Endothelial cell of umbilical vein (primary cell): ENCODE results near the gene CBLN1. TPM values are rescaled to one million over a fixed set of nuclear protein-coding genes. Genes with fewer than 3 reads are reported as not detected.

Source experiments
- BruUV-seq: library from RNA; stranded (reverse); fragments of 400-500 nt; replicated peaks from 2 replicates; lab custom pipeline; 2021; lab: Mats Ljungman, UMichigan
- CTCF ChIA-PET: fragments of 300-600, 350-600 bp; sonication (Branson Sonifier 250); formaldehyde crosslinking; loops from one replicate; lab custom pipeline; 2021; ENCODE audit warnings: antibody characterized with exemption, inconsistent platforms; lab: Charles Lee
- POLR2A ChIA-PET: fragments of 300-600, 350-600 bp; sonication (Branson Sonifier 250); formaldehyde crosslinking; loops from one replicate; lab custom pipeline; 2021; ENCODE audit warnings: antibody characterized with exemption, inconsistent platforms; lab: Charles Lee
- DNase-seq: peaks from one replicate; pipeline ENCODE4 v3.0.0-alpha.2; 2011; ENCODE audit warnings: low read depth, low spot score
- FAIRE-seq: peaks from 2 replicates; lab custom pipeline; 2011; peaks lifted over from hg19 to GRCh38; lab: Jason Lieb, UNC
- H2AFZ ChIP-seq: 2 replicates; pipeline ENCODE4 v1.6.0; 2012; ENCODE audit warnings: low read depth, low read length, control low read depth, inconsistent platforms
- H3K27ac ChIP-seq: 2 replicates; pipeline ENCODE4 v1.5.1; 2011; ENCODE audit warnings: low read depth, mild to moderate bottlenecking, control low read depth, low read length, moderate library complexity; ENCODE audit not compliant: insufficient read depth
- H3K27me3 ChIP-seq, 2 experiments: 2 replicates each; pipeline versions ENCODE4 v1.6.0 to v1.6.1; 2011; ENCODE audit warnings: low read length in 2 of 2, mixed read lengths in 1 of 2; ENCODE audit not compliant: control insufficient read depth in 2 of 2, insufficient read depth in 2 of 2
- H3K36me3 ChIP-seq, 2 experiments: 2 replicates in 1 of 2; 3 replicates in 1 of 2; pipeline ENCODE4 v1.5.1; 2011; ENCODE audit warnings: low read length in 2 of 2, mild to moderate bottlenecking in 1 of 2, moderate library complexity in 1 of 2; ENCODE audit not compliant: control insufficient read depth in 2 of 2, insufficient read depth in 2 of 2; ENCODE audit errors: extremely low read depth in 1 of 2
- H3K4me1 ChIP-seq: 3 replicates; pipeline ENCODE4 v1.5.1; 2011; ENCODE audit warnings: mild to moderate bottlenecking, low read length; ENCODE audit not compliant: control insufficient read depth, insufficient read depth; ENCODE audit errors: extremely low read depth
- H3K4me2 ChIP-seq: 2 replicates; pipeline ENCODE4 v1.6.1; 2011; ENCODE audit warnings: low read length, control low read depth, mixed read lengths; ENCODE audit not compliant: insufficient read depth
- H3K4me3 ChIP-seq, 3 experiments: fragments of 200-600 bp in 1 of 3; sonication (generic), shearing (Covaris generic) in 1 of 3; replicated peaks in 1 of 3; 2 replicates each; pipeline ENCODE4 v1.5.1; 2011 to 2016; ENCODE audit warnings: control low read depth in 3 of 3, low read length in 3 of 3, mild to moderate bottlenecking in 2 of 3, inconsistent platforms in 1 of 3, low read depth in 1 of 3, moderate library complexity in 1 of 3; ENCODE audit not compliant: insufficient read depth in 1 of 3
- H3K79me2 ChIP-seq: 2 replicates; pipeline ENCODE4 v1.6.0; 2012; ENCODE audit warnings: low read length, inconsistent platforms; ENCODE audit not compliant: control insufficient read depth, insufficient read depth
- H3K9ac ChIP-seq: replicated peaks from 2 replicates; pipeline ENCODE3; 2011; ENCODE audit warnings: low read length, control low read depth; ENCODE audit not compliant: insufficient read depth; ENCODE audit errors: extremely low read depth
- H3K9me1 ChIP-seq: replicated peaks from 3 replicates; pipeline ENCODE4 v1.6.0; 2011; ENCODE audit warnings: mild to moderate bottlenecking, low read length; ENCODE audit not compliant: control insufficient read depth, insufficient read depth; ENCODE audit errors: extremely low read depth
- H3K9me3 ChIP-seq: replicated peaks from 2 replicates; pipeline ENCODE4 v1.5.1; 2012; ENCODE audit warnings: low read length, inconsistent platforms; ENCODE audit not compliant: control insufficient read depth, insufficient read depth
- H4K20me1 ChIP-seq: replicated peaks from 2 replicates; pipeline ENCODE3; 2011; ENCODE audit warnings: mild to moderate bottlenecking, low read length; ENCODE audit not compliant: control insufficient read depth, insufficient read depth; ENCODE audit errors: extremely low read depth
- EZH2 ChIP-seq: IDR thresholded peaks from 2 replicates; pipeline ENCODE4 v1.6.1; 2012; ENCODE audit warnings: borderline replicate concordance, low read depth, mild to moderate bottlenecking, moderate library complexity, low read length, inconsistent platforms; ENCODE audit not compliant: severe bottlenecking
- MAX ChIP-seq: IDR thresholded peaks from 2 replicates; pipeline ENCODE4 v1.6.1; 2011; ENCODE audit not compliant: insufficient read depth, insufficient read length
- MYC ChIP-seq: IDR thresholded peaks from one replicate; pipeline ENCODE4 v1.6.1; 2011; ENCODE audit warnings: mild to moderate bottlenecking, low read depth, low read length
- POLR2AphosphoS5 ChIP-seq: IDR thresholded peaks from 2 replicates; pipeline ENCODE4 v1.6.1; 2012; ENCODE audit warnings: low read depth, mild to moderate bottlenecking, control low read depth, low read length, moderate library complexity; ENCODE audit not compliant: insufficient read depth
- dilution Hi-C: fragments of 300-500 bp; cut with MboI; formaldehyde crosslinking; loops from one replicate; pipeline ENCODE4 v1.15.0; 2019; ENCODE audit warnings: low sequenced_read_pairs; ENCODE audit not compliant: extremely low pct_ligation_motif_present
- intact Hi-C: fragments of 100-400 bp; cut with micrococcal nuclease; formaldehyde crosslinking; loops from one replicate; pipeline ENCODE4 v1.10.0; 2022
- polyA plus RNA-seq, 4 experiments: library from polyadenylated mRNA; depleted of rRNA in 3 of 4; stranded (reverse) in 3 of 4; unstranded in 1 of 4; fragments of >200 nt; gene quantifications; 2 replicates each; pipeline versions ENCODE4 v1.2.1 to v1.2.3, GENCODE V29; 2011 to 2012; ENCODE audit warnings: missing spikeins in 1 of 4
- total RNA-seq: library from RNA; stranded (reverse); gene quantifications from 2 replicates; pipeline ENCODE4 v1.2.3, GENCODE V29; 2021

Gene CBLN1
- total and polyA plus RNA-seq, 2 donors (not counting 3 experiments of a cell fraction or from before 2014, with no cell fraction given) = not detected

- dilution Hi-C loops (no loop called here), intact Hi-C loops (no loop called here)
- DNase-seq (no peak), FAIRE-seq (no peak)
- H3K4me1 ChIP-seq = no peaks in the 10 kb centered on the region
- H3K9me1 ChIP-seq = no peaks in the 10 kb centered on the region
- ChIA-PET POLR2A (no interaction called here), CTCF (no interaction called here)
- no peak for TF ChIP-seq MAX
- no peak for TF ChIP-seq MYC
- no peak for TF ChIP-seq POLR2AphosphoS5
- no peak for TF ChIP-seq EZH2
- no peaks in the 10 kb centered on the region for H3K79me2 ChIP-seq
- H3K27me3 ChIP-seq = no peaks in the 10 kb centered on the region
- no peak overlapping the region for H3K4me2 ChIP-seq
- no peak overlapping the region for H2AFZ ChIP-seq
- no peaks in the 10 kb centered on the region for H3K9me3 ChIP-seq
- H3K4me3 ChIP-seq = no peak overlapping the region
- H3K9ac ChIP-seq = no peak overlapping the region
- no peak overlapping the region for H3K27ac ChIP-seq
- no TSS peak for BruUV-seq
- no peaks in the 10 kb centered on the region for H3K36me3 ChIP-seq
- H4K20me1 ChIP-seq = no peaks in the 10 kb centered on the region
These were observed 30.2 kb upstream of the CBLN1 start for GRCh38 chr16:49311823-49312222.

GRCh38 chr16:49307176-49307575 is 25.5 kb upstream of the CBLN1 start:
- no peak for FAIRE-seq
- no peak for TF ChIP-seq POLR2AphosphoS5
- POLR2A ChIA-PET = no interaction called here
- no peak overlapping the region for H3K9ac ChIP-seq
- intact Hi-C loops (no loop called here), dilution Hi-C loops (no loop called here)
- no peaks in the 10 kb centered on the region for H3K36me3 ChIP-seq
- H3K4me1 ChIP-seq = no peaks in the 10 kb centered on the region
- CTCF ChIA-PET = no interaction called here
- no peak overlapping the region for H3K4me2 ChIP-seq
- no peak overlapping the region for H3K4me3 ChIP-seq
- no peak overlapping the region for H3K27ac ChIP-seq
- no peaks in the 10 kb centered on the region for H4K20me1 ChIP-seq
- no peak for DNase-seq
- no peaks in the 10 kb centered on the region for H3K79me2 ChIP-seq
- no peaks in the 10 kb centered on the region for H3K27me3 ChIP-seq
- H2AFZ ChIP-seq = no peak overlapping the region
- BruUV-seq = no TSS peak
- no peaks in the 10 kb centered on the region for H3K9me1 ChIP-seq
- H3K9me3 ChIP-seq = no peaks in the 10 kb centered on the region
